WTC11 (cell line): ENCODE results near the gene ADAM12. TPM values are rescaled to one million over a fixed set of nuclear protein-coding genes. Genes with fewer than 3 reads are reported as not detected.

Source experiments
- ATAC-seq: fragments of 200-7000 bp; cut with Tn5 transposase; 2 replicates; pipeline ENCODE4 v1.10.0; 2021; ENCODE audit warnings: mild to moderate bottlenecking, moderate library complexity
- CTCF ChIA-PET: fragments of 300-600 bp; sonication (Branson Sonifier 250); formaldehyde crosslinking; loops from one replicate; lab custom pipeline; 2021; ENCODE audit warnings: antibody characterized with exemption; lab: Charles Lee
- POLR2A ChIA-PET: fragments of 350-600 bp; sonication (Branson Sonifier 250); formaldehyde crosslinking; loops from one replicate; lab custom pipeline; 2021; ENCODE audit warnings: antibody characterized with exemption; lab: Charles Lee
- DNase-seq: peaks from one replicate; pipeline ENCODE4 v3.0.0; 2021; ENCODE audit warnings: low spot score
- H3K27ac Mint-ChIP-seq: 2 replicates; pipeline ENCODE4 v1.8.0; 2021; ENCODE audit warnings: mixed read lengths
- H3K27me3 Mint-ChIP-seq: 2 replicates; pipeline ENCODE4 v1.8.0; 2021; ENCODE audit warnings: low read depth, mild to moderate bottlenecking, moderate library complexity, mixed read lengths
- H3K36me3 Mint-ChIP-seq: 2 replicates; pipeline ENCODE4 v1.8.0; 2021; ENCODE audit warnings: mixed read lengths
- H3K4me1 Mint-ChIP-seq: 2 replicates; pipeline ENCODE4 v1.8.0; 2022; ENCODE audit warnings: mixed read lengths
- H3K4me3 Mint-ChIP-seq: 2 replicates; pipeline ENCODE4 v1.8.0; 2021; ENCODE audit warnings: mild to moderate bottlenecking, moderate library complexity, mixed read lengths
- H3K9me3 Mint-ChIP-seq: 2 replicates; pipeline ENCODE4 v1.8.0; 2021; ENCODE audit warnings: mixed read lengths
- FOXJ3 ChIP-seq: sonication (generic); formaldehyde crosslinking; IDR thresholded peaks from 2 replicates; pipeline ENCODE4 v1.9.0; 2021; ENCODE audit warnings: missing genetic modification reagents, mild to moderate bottlenecking, borderline replicate concordance
- IRF2 ChIP-seq: sonication (generic); formaldehyde crosslinking; IDR thresholded peaks from 2 replicates; pipeline ENCODE4 v1.8.0; 2022; ENCODE audit warnings: low read depth, missing genetic modification reagents, borderline replicate concordance
- MXD4 ChIP-seq: fragments of 250-450 bp; sonication (Bioruptor Pico); IDR thresholded peaks from 2 replicates; pipeline ENCODE4 v1.8.0; 2021; ENCODE audit warnings: mild to moderate bottlenecking, moderate library complexity, borderline replicate concordance
- NFYB ChIP-seq: sonication (generic); formaldehyde crosslinking; conservative IDR thresholded peaks from 2 replicates; pipeline ENCODE4 v1.8.0; 2022; ENCODE audit warnings: low read depth, missing genetic modification reagents
- SMAD3 ChIP-seq: sonication (generic); formaldehyde crosslinking; IDR thresholded peaks from 2 replicates; pipeline ENCODE4 v1.8.0; 2022; ENCODE audit warnings: missing genetic modification reagents, mild to moderate bottlenecking, borderline replicate concordance
- SP1 ChIP-seq: sonication (generic); formaldehyde crosslinking; conservative IDR thresholded peaks from 2 replicates; pipeline ENCODE4 v1.8.1; 2022; ENCODE audit warnings: missing genetic modification reagents
- TEAD1 ChIP-seq: sonication (generic); formaldehyde crosslinking; IDR thresholded peaks from 2 replicates; pipeline ENCODE4 v1.8.0; 2022; ENCODE audit warnings: mild to moderate bottlenecking, missing genetic modification reagents
- ZNF263 ChIP-seq: sonication (generic); formaldehyde crosslinking; IDR thresholded peaks from 2 replicates; pipeline ENCODE4 v1.8.1; 2022; ENCODE audit warnings: low read depth, mild to moderate bottlenecking, moderate library complexity, missing genetic modification reagents
- ZNF416 ChIP-seq: fragments of 250-450 bp; sonication (Bioruptor Pico); IDR thresholded peaks from 2 replicates; pipeline ENCODE4 v1.9.0; 2021; ENCODE audit warnings: mild to moderate bottlenecking, inconsistent platforms
- total RNA-seq: library from RNA; stranded (reverse); gene quantifications from 3 replicates; pipeline ENCODE4 v1.2.3, GENCODE V29; 2021
- TF ChIP-seq, protein P1 (sequence below): sonication (generic); formaldehyde crosslinking; IDR thresholded peaks from 2 replicates; pipeline ENCODE4 v1.8.1; 2023; ENCODE audit warnings: mild to moderate bottlenecking, missing genetic modification reagents
- TF ChIP-seq, protein P2 (sequence below): sonication (generic); formaldehyde crosslinking; conservative IDR thresholded peaks from 2 replicates; pipeline ENCODE4 v1.8.1; 2022; ENCODE audit warnings: mild to moderate bottlenecking, missing genetic modification reagents
- TF ChIP-seq, protein P3 (sequence below): fragments of 250-450 bp; sonication (Bioruptor Pico); IDR thresholded peaks from 2 replicates; pipeline ENCODE4 v1.9.0; 2021; ENCODE audit warnings: mild to moderate bottlenecking
- TF ChIP-seq, protein P4 (sequence below): sonication (generic); formaldehyde crosslinking; IDR thresholded peaks from 2 replicates; pipeline ENCODE4 v1.8.0; 2023; ENCODE audit warnings: mild to moderate bottlenecking, missing genetic modification reagents
- TF ChIP-seq, protein P5 (sequence below): sonication (generic); formaldehyde crosslinking; IDR thresholded peaks from 2 replicates; pipeline ENCODE4 v1.8.0; 2023; ENCODE audit warnings: missing genetic modification reagents, mild to moderate bottlenecking, borderline replicate concordance
- TF ChIP-seq, protein P6 (sequence below): sonication (generic); formaldehyde crosslinking; IDR thresholded peaks from 2 replicates; pipeline ENCODE4 v1.8.0; 2022; ENCODE audit warnings: mild to moderate bottlenecking, missing genetic modification reagents
- TF ChIP-seq, protein P7 (sequence below): sonication (generic); formaldehyde crosslinking; IDR thresholded peaks from 2 replicates; pipeline ENCODE4 v1.8.0; 2023; ENCODE audit warnings: missing genetic modification reagents
- TF ChIP-seq, protein P8 (sequence below): sonication (generic); formaldehyde crosslinking; IDR thresholded peaks from 2 replicates; pipeline ENCODE4 v1.8.1; 2022; ENCODE audit warnings: mild to moderate bottlenecking, missing genetic modification reagents, moderate library complexity, borderline replicate concordance

The ADAM12 gene
- total RNA-seq, 1 experiment from 2014 or later, result 0.22 TPM

DNA sequence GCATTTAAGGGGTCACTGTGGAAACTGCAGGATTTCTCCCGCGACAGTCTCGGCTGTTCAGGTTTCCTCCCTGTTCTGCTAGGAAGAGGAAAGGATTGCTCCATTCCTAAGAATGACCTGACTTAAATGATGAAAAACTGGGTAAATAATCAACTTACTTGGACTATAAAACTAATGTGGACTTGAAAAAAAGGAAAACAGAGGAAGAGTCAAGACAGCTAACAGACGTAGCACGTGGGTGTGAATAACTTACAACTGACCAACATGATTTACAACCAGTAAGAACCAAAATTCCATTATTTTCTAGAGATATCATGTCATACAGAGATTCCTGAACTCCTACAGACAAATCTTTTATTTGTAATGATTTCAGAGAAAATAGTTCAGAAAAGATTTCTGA is 93.8 kb downstream of the ADAM12 start:
- Mint-ChIP-seq H3K4me1 (no peaks in the 10 kb centered on the region), H3K4me3 (no peak overlapping the region), H3K9me3 (peaks cover 13% of the 10 kb centered on the region), H3K27me3 (no peaks in the 10 kb centered on the region; the same call in 1 of the 2 replicates), H3K36me3 (peaks cover 4% of the 10 kb centered on the region; the same call in 1 of the 2 replicates), H3K27ac (no peak overlapping the region)
- ATAC-seq (no peak), DNase-seq (no peak)
- no peak for TF ChIP-seq FOXJ3 (CRISPR knock-in tag)
- TF ChIP-seq NFYB (CRISPR knock-in tag), result no peak
- TF ChIP-seq, protein P1, sequence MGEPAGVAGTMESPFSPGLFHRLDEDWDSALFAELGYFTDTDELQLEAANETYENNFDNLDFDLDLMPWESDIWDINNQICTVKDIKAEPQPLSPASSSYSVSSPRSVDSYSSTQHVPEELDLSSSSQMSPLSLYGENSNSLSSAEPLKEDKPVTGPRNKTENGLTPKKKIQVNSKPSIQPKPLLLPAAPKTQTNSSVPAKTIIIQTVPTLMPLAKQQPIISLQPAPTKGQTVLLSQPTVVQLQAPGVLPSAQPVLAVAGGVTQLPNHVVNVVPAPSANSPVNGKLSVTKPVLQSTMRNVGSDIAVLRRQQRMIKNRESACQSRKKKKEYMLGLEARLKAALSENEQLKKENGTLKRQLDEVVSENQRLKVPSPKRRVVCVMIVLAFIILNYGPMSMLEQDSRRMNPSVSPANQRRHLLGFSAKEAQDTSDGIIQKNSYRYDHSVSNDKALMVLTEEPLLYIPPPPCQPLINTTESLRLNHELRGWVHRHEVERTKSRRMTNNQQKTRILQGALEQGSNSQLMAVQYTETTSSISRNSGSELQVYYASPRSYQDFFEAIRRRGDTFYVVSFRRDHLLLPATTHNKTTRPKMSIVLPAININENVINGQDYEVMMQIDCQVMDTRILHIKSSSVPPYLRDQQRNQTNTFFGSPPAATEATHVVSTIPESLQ (CRISPR knock-in tag), result no peak
- no peak for TF ChIP-seq SMAD3 (CRISPR knock-in tag)
- TF ChIP-seq IRF2 (CRISPR knock-in tag), result no peak
- TF ChIP-seq ZNF416 (CRISPR knock-in tag), result no peak
- TF ChIP-seq, protein P2, sequence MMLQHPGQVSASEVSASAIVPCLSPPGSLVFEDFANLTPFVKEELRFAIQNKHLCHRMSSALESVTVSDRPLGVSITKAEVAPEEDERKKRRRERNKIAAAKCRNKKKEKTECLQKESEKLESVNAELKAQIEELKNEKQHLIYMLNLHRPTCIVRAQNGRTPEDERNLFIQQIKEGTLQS (CRISPR knock-in tag), result no peak
- TF ChIP-seq, protein P3, sequence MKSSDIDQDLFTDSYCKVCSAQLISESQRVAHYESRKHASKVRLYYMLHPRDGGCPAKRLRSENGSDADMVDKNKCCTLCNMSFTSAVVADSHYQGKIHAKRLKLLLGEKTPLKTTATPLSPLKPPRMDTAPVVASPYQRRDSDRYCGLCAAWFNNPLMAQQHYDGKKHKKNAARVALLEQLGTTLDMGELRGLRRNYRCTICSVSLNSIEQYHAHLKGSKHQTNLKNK, result no peak
- TF ChIP-seq MXD4, result no peak
- no peak for TF ChIP-seq ZNF263
- TF ChIP-seq TEAD1 (CRISPR knock-in tag), result no peak
- TF ChIP-seq, protein P4, sequence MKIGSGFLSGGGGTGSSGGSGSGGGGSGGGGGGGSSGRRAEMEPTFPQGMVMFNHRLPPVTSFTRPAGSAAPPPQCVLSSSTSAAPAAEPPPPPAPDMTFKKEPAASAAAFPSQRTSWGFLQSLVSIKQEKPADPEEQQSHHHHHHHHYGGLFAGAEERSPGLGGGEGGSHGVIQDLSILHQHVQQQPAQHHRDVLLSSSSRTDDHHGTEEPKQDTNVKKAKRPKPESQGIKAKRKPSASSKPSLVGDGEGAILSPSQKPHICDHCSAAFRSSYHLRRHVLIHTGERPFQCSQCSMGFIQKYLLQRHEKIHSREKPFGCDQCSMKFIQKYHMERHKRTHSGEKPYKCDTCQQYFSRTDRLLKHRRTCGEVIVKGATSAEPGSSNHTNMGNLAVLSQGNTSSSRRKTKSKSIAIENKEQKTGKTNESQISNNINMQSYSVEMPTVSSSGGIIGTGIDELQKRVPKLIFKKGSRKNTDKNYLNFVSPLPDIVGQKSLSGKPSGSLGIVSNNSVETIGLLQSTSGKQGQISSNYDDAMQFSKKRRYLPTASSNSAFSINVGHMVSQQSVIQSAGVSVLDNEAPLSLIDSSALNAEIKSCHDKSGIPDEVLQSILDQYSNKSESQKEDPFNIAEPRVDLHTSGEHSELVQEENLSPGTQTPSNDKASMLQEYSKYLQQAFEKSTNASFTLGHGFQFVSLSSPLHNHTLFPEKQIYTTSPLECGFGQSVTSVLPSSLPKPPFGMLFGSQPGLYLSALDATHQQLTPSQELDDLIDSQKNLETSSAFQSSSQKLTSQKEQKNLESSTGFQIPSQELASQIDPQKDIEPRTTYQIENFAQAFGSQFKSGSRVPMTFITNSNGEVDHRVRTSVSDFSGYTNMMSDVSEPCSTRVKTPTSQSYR (CRISPR knock-in tag), result no peak
- TF ChIP-seq, protein P5, sequence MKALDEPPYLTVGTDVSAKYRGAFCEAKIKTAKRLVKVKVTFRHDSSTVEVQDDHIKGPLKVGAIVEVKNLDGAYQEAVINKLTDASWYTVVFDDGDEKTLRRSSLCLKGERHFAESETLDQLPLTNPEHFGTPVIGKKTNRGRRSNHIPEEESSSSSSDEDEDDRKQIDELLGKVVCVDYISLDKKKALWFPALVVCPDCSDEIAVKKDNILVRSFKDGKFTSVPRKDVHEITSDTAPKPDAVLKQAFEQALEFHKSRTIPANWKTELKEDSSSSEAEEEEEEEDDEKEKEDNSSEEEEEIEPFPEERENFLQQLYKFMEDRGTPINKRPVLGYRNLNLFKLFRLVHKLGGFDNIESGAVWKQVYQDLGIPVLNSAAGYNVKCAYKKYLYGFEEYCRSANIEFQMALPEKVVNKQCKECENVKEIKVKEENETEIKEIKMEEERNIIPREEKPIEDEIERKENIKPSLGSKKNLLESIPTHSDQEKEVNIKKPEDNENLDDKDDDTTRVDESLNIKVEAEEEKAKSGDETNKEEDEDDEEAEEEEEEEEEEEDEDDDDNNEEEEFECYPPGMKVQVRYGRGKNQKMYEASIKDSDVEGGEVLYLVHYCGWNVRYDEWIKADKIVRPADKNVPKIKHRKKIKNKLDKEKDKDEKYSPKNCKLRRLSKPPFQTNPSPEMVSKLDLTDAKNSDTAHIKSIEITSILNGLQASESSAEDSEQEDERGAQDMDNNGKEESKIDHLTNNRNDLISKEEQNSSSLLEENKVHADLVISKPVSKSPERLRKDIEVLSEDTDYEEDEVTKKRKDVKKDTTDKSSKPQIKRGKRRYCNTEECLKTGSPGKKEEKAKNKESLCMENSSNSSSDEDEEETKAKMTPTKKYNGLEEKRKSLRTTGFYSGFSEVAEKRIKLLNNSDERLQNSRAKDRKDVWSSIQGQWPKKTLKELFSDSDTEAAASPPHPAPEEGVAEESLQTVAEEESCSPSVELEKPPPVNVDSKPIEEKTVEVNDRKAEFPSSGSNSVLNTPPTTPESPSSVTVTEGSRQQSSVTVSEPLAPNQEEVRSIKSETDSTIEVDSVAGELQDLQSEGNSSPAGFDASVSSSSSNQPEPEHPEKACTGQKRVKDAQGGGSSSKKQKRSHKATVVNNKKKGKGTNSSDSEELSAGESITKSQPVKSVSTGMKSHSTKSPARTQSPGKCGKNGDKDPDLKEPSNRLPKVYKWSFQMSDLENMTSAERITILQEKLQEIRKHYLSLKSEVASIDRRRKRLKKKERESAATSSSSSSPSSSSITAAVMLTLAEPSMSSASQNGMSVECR (CRISPR knock-in tag), result no peak
- TF ChIP-seq, protein P6, sequence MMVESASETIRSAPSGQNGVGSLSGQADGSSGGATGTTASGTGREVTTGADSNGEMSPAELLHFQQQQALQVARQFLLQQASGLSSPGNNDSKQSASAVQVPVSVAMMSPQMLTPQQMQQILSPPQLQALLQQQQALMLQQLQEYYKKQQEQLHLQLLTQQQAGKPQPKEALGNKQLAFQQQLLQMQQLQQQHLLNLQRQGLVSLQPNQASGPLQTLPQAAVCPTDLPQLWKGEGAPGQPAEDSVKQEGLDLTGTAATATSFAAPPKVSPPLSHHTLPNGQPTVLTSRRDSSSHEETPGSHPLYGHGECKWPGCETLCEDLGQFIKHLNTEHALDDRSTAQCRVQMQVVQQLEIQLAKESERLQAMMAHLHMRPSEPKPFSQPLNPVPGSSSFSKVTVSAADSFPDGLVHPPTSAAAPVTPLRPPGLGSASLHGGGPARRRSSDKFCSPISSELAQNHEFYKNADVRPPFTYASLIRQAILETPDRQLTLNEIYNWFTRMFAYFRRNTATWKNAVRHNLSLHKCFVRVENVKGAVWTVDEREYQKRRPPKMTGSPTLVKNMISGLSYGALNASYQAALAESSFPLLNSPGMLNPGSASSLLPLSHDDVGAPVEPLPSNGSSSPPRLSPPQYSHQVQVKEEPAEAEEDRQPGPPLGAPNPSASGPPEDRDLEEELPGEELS (CRISPR knock-in tag), result no peak
- TF ChIP-seq, protein P7, sequence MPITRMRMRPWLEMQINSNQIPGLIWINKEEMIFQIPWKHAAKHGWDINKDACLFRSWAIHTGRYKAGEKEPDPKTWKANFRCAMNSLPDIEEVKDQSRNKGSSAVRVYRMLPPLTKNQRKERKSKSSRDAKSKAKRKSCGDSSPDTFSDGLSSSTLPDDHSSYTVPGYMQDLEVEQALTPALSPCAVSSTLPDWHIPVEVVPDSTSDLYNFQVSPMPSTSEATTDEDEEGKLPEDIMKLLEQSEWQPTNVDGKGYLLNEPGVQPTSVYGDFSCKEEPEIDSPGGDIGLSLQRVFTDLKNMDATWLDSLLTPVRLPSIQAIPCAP (CRISPR knock-in tag), result no peak
- TF ChIP-seq, protein P8, sequence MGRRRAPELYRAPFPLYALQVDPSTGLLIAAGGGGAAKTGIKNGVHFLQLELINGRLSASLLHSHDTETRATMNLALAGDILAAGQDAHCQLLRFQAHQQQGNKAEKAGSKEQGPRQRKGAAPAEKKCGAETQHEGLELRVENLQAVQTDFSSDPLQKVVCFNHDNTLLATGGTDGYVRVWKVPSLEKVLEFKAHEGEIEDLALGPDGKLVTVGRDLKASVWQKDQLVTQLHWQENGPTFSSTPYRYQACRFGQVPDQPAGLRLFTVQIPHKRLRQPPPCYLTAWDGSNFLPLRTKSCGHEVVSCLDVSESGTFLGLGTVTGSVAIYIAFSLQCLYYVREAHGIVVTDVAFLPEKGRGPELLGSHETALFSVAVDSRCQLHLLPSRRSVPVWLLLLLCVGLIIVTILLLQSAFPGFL (CRISPR knock-in tag), result no peak
- TF ChIP-seq SP1 (CRISPR knock-in tag), result no peak
- ChIA-PET POLR2A (no interaction called here), CTCF (no interaction called here)
